ENCODE results near the gene PROM1.

PROM1 gene

DNA sequence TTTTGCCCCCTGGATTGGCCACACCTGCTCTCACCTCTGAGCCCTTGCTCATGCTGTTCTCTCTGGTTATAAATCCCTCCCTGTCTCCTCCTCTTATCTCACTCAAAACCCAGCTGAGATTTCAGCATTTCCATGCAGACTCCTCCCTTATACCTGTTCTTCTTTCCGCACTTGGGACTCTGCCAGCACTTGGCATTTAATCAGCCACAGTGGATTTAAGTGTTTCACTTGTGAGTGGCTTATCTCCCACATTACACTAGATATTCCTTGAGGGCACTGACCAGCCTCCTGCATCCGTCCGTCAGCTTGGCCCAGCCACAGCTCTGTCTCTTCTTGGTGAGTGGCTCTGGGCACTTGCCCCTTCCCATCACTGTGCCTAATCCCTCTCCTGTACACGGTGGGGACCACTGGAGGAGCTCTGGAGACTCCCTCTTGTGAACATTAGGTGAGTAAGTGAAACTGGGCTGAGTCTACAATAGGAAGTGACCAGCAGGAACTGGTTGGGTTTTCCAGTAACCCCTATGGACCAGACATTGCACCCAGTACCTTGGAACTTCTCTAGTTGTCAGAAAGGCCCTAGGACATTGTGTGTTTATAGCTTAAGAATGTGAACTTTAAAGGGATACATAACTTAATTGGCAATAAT, 165.2 kb downstream of the PROM1 start:
- TF ChIP-seq, protein P1, sequence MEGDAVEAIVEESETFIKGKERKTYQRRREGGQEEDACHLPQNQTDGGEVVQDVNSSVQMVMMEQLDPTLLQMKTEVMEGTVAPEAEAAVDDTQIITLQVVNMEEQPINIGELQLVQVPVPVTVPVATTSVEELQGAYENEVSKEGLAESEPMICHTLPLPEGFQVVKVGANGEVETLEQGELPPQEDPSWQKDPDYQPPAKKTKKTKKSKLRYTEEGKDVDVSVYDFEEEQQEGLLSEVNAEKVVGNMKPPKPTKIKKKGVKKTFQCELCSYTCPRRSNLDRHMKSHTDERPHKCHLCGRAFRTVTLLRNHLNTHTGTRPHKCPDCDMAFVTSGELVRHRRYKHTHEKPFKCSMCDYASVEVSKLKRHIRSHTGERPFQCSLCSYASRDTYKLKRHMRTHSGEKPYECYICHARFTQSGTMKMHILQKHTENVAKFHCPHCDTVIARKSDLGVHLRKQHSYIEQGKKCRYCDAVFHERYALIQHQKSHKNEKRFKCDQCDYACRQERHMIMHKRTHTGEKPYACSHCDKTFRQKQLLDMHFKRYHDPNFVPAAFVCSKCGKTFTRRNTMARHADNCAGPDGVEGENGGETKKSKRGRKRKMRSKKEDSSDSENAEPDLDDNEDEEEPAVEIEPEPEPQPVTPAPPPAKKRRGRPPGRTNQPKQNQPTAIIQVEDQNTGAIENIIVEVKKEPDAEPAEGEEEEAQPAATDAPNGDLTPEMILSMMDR (IDR thresholded peaks at IDR 0.05; ENCODE audit: borderline replicate concordance, insufficient read depth, low read depth, low read length) = no peak
- no peak overlapping the region for H3K4me3 ChIP-seq (ENCODE audit: low read depth, low read length)

All from GM12875 (cell line).